K562 (cell line): ENCODE measurements around the gene BUB3. TPM values are rescaled to one million over a fixed set of nuclear protein-coding genes. Genes with fewer than 3 reads are reported as not detected.

Experiments used
- ATAC-seq: fragments of 200-7000 bp; cut with Tn5 transposase; 3 replicates; pipeline ENCODE4 v1.9.1; 2020; ENCODE audit warnings: moderate library complexity
- BruUV-seq: library from RNA; stranded (reverse); fragments of 400-500 nt; replicated peaks from 2 replicates; lab custom pipeline; 2021; lab: Mats Ljungman, UMichigan
- CTCF ChIA-PET: fragments of 300-600 bp; formaldehyde crosslinking; extraction: SDS; loops from one replicate; lab custom pipeline; 2021; ENCODE audit warnings: low intra/inter-chr PET ratio; lab: Yijun Ruan, JAX
- POLR2A ChIA-PET: fragments of 300-600, 350-650 bp; sonication (Branson Sonifier 250); formaldehyde crosslinking; extraction: SDS; loops from one replicate; lab custom pipeline; 2021; ENCODE audit warnings: antibody characterized with exemption, inconsistent platforms; lab: Yijun Ruan, JAX
- DNase-seq, 4 experiments: peaks; one replicate each; pipeline versions ENCODE4 v3.0.0 to v3.0.0-alpha.2; 2011 to 2018; ENCODE audit warnings: low spot score in 3 of 4, mixed read lengths in 3 of 4; ENCODE audit errors: extremely low read depth in 1 of 4
- FAIRE-seq: peaks from 2 replicates; lab custom pipeline; 2011; peaks lifted over from hg19 to GRCh38; lab: Jason Lieb, UNC
- H2AFZ ChIP-seq: 2 replicates; pipeline ENCODE4 v1.6.0; 2011; ENCODE audit warnings: low read depth, low read length, control low read depth, inconsistent platforms
- H3K27ac ChIP-seq: fragments of 200-600 bp; 3 replicates; pipeline ENCODE4 v1.8.0; 2011; ENCODE audit warnings: low read depth, mild to moderate bottlenecking, control low read depth, inconsistent platforms, low read length, moderate library complexity, mixed read lengths; ENCODE audit errors: extremely low read depth
- H3K27me3 ChIP-seq, 2 experiments: fragments of 300-600 bp in 1 of 2; 2 replicates in 1 of 2; 3 replicates in 1 of 2; pipeline versions ENCODE4 v1.6.0 to v1.8.0; 2011; ENCODE audit warnings: inconsistent platforms in 2 of 2, low read length in 2 of 2, mild to moderate bottlenecking in 1 of 2, mixed read lengths in 1 of 2, moderate library complexity in 1 of 2; ENCODE audit not compliant: control insufficient read depth in 2 of 2, insufficient read depth in 2 of 2
- H3K36me3 ChIP-seq: fragments of 300-600 bp; 3 replicates; pipeline ENCODE4 v1.8.0; 2011; ENCODE audit warnings: mild to moderate bottlenecking, low read length, inconsistent platforms; ENCODE audit not compliant: control insufficient read depth, insufficient read depth
- H3K4me1 ChIP-seq, 2 experiments: fragments of 200-600 bp in 1 of 2; replicated peaks in 1 of 2; 2 replicates in 1 of 2; 3 replicates in 1 of 2; pipeline versions ENCODE4 v1.5.1 to v1.8.0; 2011; ENCODE audit warnings: inconsistent platforms in 2 of 2, low read length in 2 of 2, mild to moderate bottlenecking in 1 of 2, mixed read lengths in 1 of 2, moderate library complexity in 1 of 2; ENCODE audit not compliant: control insufficient read depth in 2 of 2, insufficient read depth in 2 of 2
- H3K4me2 ChIP-seq: 2 replicates; pipeline ENCODE4 v1.6.1; 2011; ENCODE audit warnings: low read length, control low read depth, inconsistent platforms, mixed read lengths; ENCODE audit not compliant: insufficient read depth
- H3K4me3 ChIP-seq: fragments of 200-600 bp; sonication (generic), shearing (Covaris generic); 2 replicates; pipeline ENCODE4 v1.5.1; 2016; ENCODE audit warnings: control low read depth, inconsistent platforms
- H3K79me2 ChIP-seq: fragments of 200-600 bp; 3 replicates; pipeline ENCODE4 v1.8.0; 2011; ENCODE audit warnings: low read length, inconsistent platforms; ENCODE audit not compliant: control insufficient read depth, insufficient read depth
- H3K9ac ChIP-seq, 2 experiments: 2 replicates each; pipeline versions ENCODE4 v1.6.0 to v1.6.1; 2011; ENCODE audit warnings: low read depth in 2 of 2, low read length in 2 of 2, control low read depth in 1 of 2, inconsistent platforms in 1 of 2, mild to moderate bottlenecking in 1 of 2, mixed read lengths in 1 of 2; ENCODE audit not compliant: insufficient read depth in 1 of 2
- H3K9me1 ChIP-seq: one replicate; pipeline ENCODE4 v1.6.0; 2011; ENCODE audit warnings: inconsistent platforms, mild to moderate bottlenecking, low read length, moderate library complexity; ENCODE audit not compliant: control insufficient read depth, insufficient read depth
- H3K9me3 ChIP-seq: replicated peaks from 2 replicates; pipeline ENCODE4 v1.5.1; 2011; ENCODE audit warnings: low read depth, low read length, inconsistent platforms; ENCODE audit not compliant: control insufficient read depth, insufficient read depth
- H4K20me1 ChIP-seq: replicated peaks from 2 replicates; pipeline ENCODE4 v1.6.1; 2011; ENCODE audit warnings: low read length, inconsistent platforms, mixed read lengths; ENCODE audit not compliant: control insufficient read depth, insufficient read depth
- ARHGAP35 ChIP-seq: fragments of 450-650 bp; IDR thresholded peaks from 2 replicates; pipeline ENCODE4 v1.6.1; 2018; ENCODE audit not compliant: partially characterized antibody
- ARID1B ChIP-seq: fragments of 450-650 bp; IDR thresholded peaks from 2 replicates; pipeline ENCODE4 v1.6.1; 2016; ENCODE audit warnings: antibody characterized with exemption, mild to moderate bottlenecking, inconsistent platforms
- CBFA2T3 ChIP-seq: fragments of 450-650 bp; IDR thresholded peaks from 2 replicates; pipeline ENCODE4 v1.6.1; 2017
- NFATC3 ChIP-seq: fragments of 450-650 bp; IDR thresholded peaks from 2 replicates; pipeline ENCODE4 v1.6.1; 2017; ENCODE audit warnings: mild to moderate bottlenecking
- NFE2L1 ChIP-seq: fragments of 450-650 bp; IDR thresholded peaks from 2 replicates; pipeline ENCODE4 v1.6.1; 2016; ENCODE audit warnings: missing genetic modification characterization, low read depth, mild to moderate bottlenecking, missing compliant biosample characterization, moderate library complexity, borderline replicate concordance
- PCBP2 ChIP-seq: fragments of 200-400 bp; formaldehyde crosslinking; IDR thresholded peaks from 2 replicates; pipeline ENCODE4 v1.6.1; 2018; ENCODE audit warnings: low read length, low read depth, mild to moderate bottlenecking, moderate library complexity; ENCODE audit not compliant: poor library complexity, severe bottlenecking
- TCF3 ChIP-seq: sonication (generic); formaldehyde crosslinking; IDR thresholded peaks from 2 replicates; pipeline ENCODE4 v1.4.0; 2020; ENCODE audit warnings: mild to moderate bottlenecking, missing genetic modification reagents
- ZBTB2 ChIP-seq: fragments of 450-650 bp; IDR thresholded peaks from 2 replicates; pipeline ENCODE4 v1.6.1; 2016; ENCODE audit warnings: antibody characterized with exemption
- ZNF121 ChIP-seq: sonication (generic); formaldehyde crosslinking; conservative IDR thresholded peaks from 2 replicates; pipeline ENCODE4 v1.8.0; 2022; ENCODE audit warnings: missing genetic modification reagents
- ZNF316 ChIP-seq: fragments of 450-650 bp; IDR thresholded peaks from 2 replicates; pipeline ENCODE4 v1.6.1; 2016
- ZNF511 ChIP-seq: sonication (generic); formaldehyde crosslinking; IDR thresholded peaks from 2 replicates; pipeline ENCODE4 v1.8.0; 2022; ENCODE audit warnings: mild to moderate bottlenecking, missing genetic modification reagents
- ZNF655 ChIP-seq: fragments of 250-450 bp; sonication (Bioruptor Pico); IDR thresholded peaks from 2 replicates; pipeline ENCODE4 v1.5.0; 2021
- WGBS: fragments of 100-300 bp; shearing (Covaris generic); methylation state at CpG from one replicate; pipeline ENCODE4 v1.1.6; 2016; ENCODE audit warnings: low coverage, mixed read lengths; ENCODE audit not compliant: insufficient coverage; ENCODE audit errors: missing lambda C conversion rate; 5-methylcytosine and 5-hydroxymethylcytosine counted together
- in situ Hi-C: fragments of 300-500 bp; cut with MboI; formaldehyde crosslinking; loops from 4 replicates; pipeline ENCODE4 v1.15.0; 2018; ENCODE audit warnings: inconsistent platforms, mixed read lengths
- intact Hi-C: fragments of 100-400 bp; cut with micrococcal nuclease; formaldehyde crosslinking; loops from 2 replicates; pipeline ENCODE4 v1.14.2; 2022
- polyA plus RNA-seq, 8 experiments: library from polyadenylated mRNA; depleted of rRNA in 4 of 8; stranded (reverse) in 5 of 8; unstranded in 3 of 8; fragments of >200 nt; fragmentation: Nextera tagmentation in 2 of 8; fragmentation: Illumina TruSeq in 1 of 8; extraction: Ambion mirVana in 2 of 8; extraction: Trizol in 1 of 8; gene quantifications; 2 replicates each; pipeline versions ENCODE4 v1.2.1 to v1.2.3, GENCODE V29; 2011 to 2014; ENCODE audit warnings: inconsistent platforms in 1 of 8, missing spikeins in 1 of 8
- total RNA-seq, 7 experiments: library from RNA; depleted of rRNA in 6 of 7; stranded (reverse); fragments of >200 nt in 6 of 7; fragmentation: Illumina TruSeq in 2 of 7; extraction: Trizol in 2 of 7; gene quantifications; 2 replicates each; pipeline versions ENCODE4 v1.2.1 to v1.2.3, GENCODE V29; 2011 to 2021; ENCODE audit warnings: low replicate concordance in 1 of 7

BUB3 gene
- total and polyA plus RNA-seq, 9 of the 15 experiments (the other 6 are each of a cell fraction or from before 2014, with no cell fraction given), result 167 to 761 (median 225) TPM

- ATAC-seq, result peak; percentile 47; the same call in 2 of the 3 replicates
- intact Hi-C loops, result no loop called here
- H3K4me1 ChIP-seq, result no peaks in the 10 kb centered on the region
- in situ Hi-C loops, result no loop called here
- ChIA-PET POLR2A (interaction anchor here (0.6 kb wide), 1 partner anchor 71 kb away, joined by 3 read pairs; no protein-coding TSS in a partner anchor), CTCF (no interaction called here)
- no peak overlapping the region for H3K27ac ChIP-seq
- H3K27me3 ChIP-seq, result no peaks in the 10 kb centered on the region
- FAIRE-seq, result no peak
- H3K9ac ChIP-seq, result no peak overlapping the region
- no peaks in the 10 kb centered on the region for H3K79me2 ChIP-seq
- WGBS, result 6% methylated on average over 5 of the region's 5 CpGs
- no peak overlapping the region for H3K4me2 ChIP-seq
- peak; percentile 6 to 10 (median 8) for DNase-seq
- H2AFZ ChIP-seq, result no peak overlapping the region
- H3K9me1 ChIP-seq, result no peaks in the 10 kb centered on the region
- no peaks in the 10 kb centered on the region for H3K36me3 ChIP-seq
- H3K9me3 ChIP-seq, result no peaks in the 10 kb centered on the region
- H3K4me3 ChIP-seq, result no peak overlapping the region
- no TSS peak for BruUV-seq
- no peaks in the 10 kb centered on the region for H4K20me1 ChIP-seq
- TF ChIP-seq ARHGAP35 (no peak), NFATC3 (no peak), TCF3 (peak; percentile 37; the same call in 1 of the 2 replicates), ARID1B (peak; percentile 14; the same call in 1 of the 2 replicates), ZBTB2 (no peak), ZNF121 (CRISPR knock-in tag) (no peak), CBFA2T3 (peak; percentile 30), ZNF511 (CRISPR knock-in tag) (no peak), PCBP2 (no peak), NFE2L1 (no peak), ZNF655 (CRISPR knock-in tag) (no peak), ZNF316 (no peak)
Observed at GRCh38 chr10:123213192-123213591, 59.0 kb downstream of the BUB3 start.

Other genes starting within 250 kb of the BUB3 start
- not detected in 2 replicates for gene FAM24A, start 243.8 kb upstream of the BUB3 start, total RNA-seq (2014; rRNA removed)
- gene FAM24A, start 243.8 kb upstream of the BUB3 start, total RNA-seq (2014; rRNA removed; fragmentation: Illumina TruSeq; extraction: Trizol), result not detected in 2 replicates
- not detected in 2 replicates for gene FAM24A, start 243.8 kb upstream of the BUB3 start, total RNA-seq (2015; rRNA removed; fragmentation: Illumina TruSeq; extraction: Trizol)
- gene FAM24A, start 243.8 kb upstream of the BUB3 start, total RNA-seq (2021), result not detected in 2 replicates
- gene FAM24A, start 243.8 kb upstream of the BUB3 start, polyA plus RNA-seq (2011; rRNA removed), result not detected in 2 replicates
- not detected in 2 replicates for gene FAM24A, start 243.8 kb upstream of the BUB3 start, polyA plus RNA-seq (2014; fragmentation: Illumina TruSeq; extraction: Trizol)
- gene FAM24A, start 243.8 kb upstream of the BUB3 start, polyA plus RNA-seq (2014; fragmentation: Nextera tagmentation; extraction: Ambion mirVana), result not detected
- not detected in 2 replicates for gene FAM24A, start 243.8 kb upstream of the BUB3 start, polyA plus RNA-seq (2014; rRNA removed)
- gene C10orf88, start 200.2 kb upstream of the BUB3 start, total RNA-seq (2014; rRNA removed), result 5.5 and 7.5 TPM in 2 replicates
- gene C10orf88, start 200.2 kb upstream of the BUB3 start, total RNA-seq (2014; rRNA removed; fragmentation: Illumina TruSeq; extraction: Trizol), result 9.2 and 10.8 TPM in 2 replicates
- gene C10orf88, start 200.2 kb upstream of the BUB3 start, total RNA-seq (2015; rRNA removed; fragmentation: Illumina TruSeq; extraction: Trizol), result 6.2 and 7.5 TPM in 2 replicates
- 6.5 and 7.8 TPM in 2 replicates for gene C10orf88, start 200.2 kb upstream of the BUB3 start, total RNA-seq (2021)
- gene C10orf88, start 200.2 kb upstream of the BUB3 start, polyA plus RNA-seq (2011; rRNA removed), result 4.8 and 7.5 TPM in 2 replicates
- gene C10orf88, start 200.2 kb upstream of the BUB3 start, polyA plus RNA-seq (2014; fragmentation: Illumina TruSeq; extraction: Trizol), result 9.6 and 10.1 TPM in 2 replicates
- 1 to 10 TPM; 2.5 to 3.0 TPM for gene C10orf88, start 200.2 kb upstream of the BUB3 start, polyA plus RNA-seq (2014; fragmentation: Nextera tagmentation; extraction: Ambion mirVana)
- 5.4 and 6.7 TPM in 2 replicates for gene C10orf88, start 200.2 kb upstream of the BUB3 start, polyA plus RNA-seq (2014; rRNA removed)
- 10.5 and 13.2 TPM in 2 replicates for gene PSTK, start 174.0 kb upstream of the BUB3 start, total RNA-seq (2014; rRNA removed)
- gene PSTK, start 174.0 kb upstream of the BUB3 start, total RNA-seq (2014; rRNA removed; fragmentation: Illumina TruSeq; extraction: Trizol), result 16.3 and 18.9 TPM in 2 replicates
- gene PSTK, start 174.0 kb upstream of the BUB3 start, total RNA-seq (2015; rRNA removed; fragmentation: Illumina TruSeq; extraction: Trizol), result 12.7 and 13.8 TPM in 2 replicates
- 14.3 and 17.0 TPM in 2 replicates for gene PSTK, start 174.0 kb upstream of the BUB3 start, total RNA-seq (2021)
- gene PSTK, start 174.0 kb upstream of the BUB3 start, polyA plus RNA-seq (2011; rRNA removed), result 18.9 and 21.5 TPM in 2 replicates
- gene PSTK, start 174.0 kb upstream of the BUB3 start, polyA plus RNA-seq (2014; fragmentation: Illumina TruSeq; extraction: Trizol), result 16.3 and 16.4 TPM in 2 replicates
- 10 to 100 TPM; 46.5 to 49.7 TPM for gene PSTK, start 174.0 kb upstream of the BUB3 start, polyA plus RNA-seq (2014; fragmentation: Nextera tagmentation; extraction: Ambion mirVana)
- 19.3 and 23.3 TPM in 2 replicates for gene PSTK, start 174.0 kb upstream of the BUB3 start, polyA plus RNA-seq (2014; rRNA removed)
- 3.8 and 5.4 TPM in 2 replicates for gene IKZF5, start 145.6 kb upstream of the BUB3 start, total RNA-seq (2014; rRNA removed)
- 6.1 and 8.5 TPM in 2 replicates for gene IKZF5, start 145.6 kb upstream of the BUB3 start, total RNA-seq (2014; rRNA removed; fragmentation: Illumina TruSeq; extraction: Trizol)
- 4.4 and 5.4 TPM in 2 replicates for gene IKZF5, start 145.6 kb upstream of the BUB3 start, total RNA-seq (2015; rRNA removed; fragmentation: Illumina TruSeq; extraction: Trizol)
- 11.3 and 12.7 TPM in 2 replicates for gene IKZF5, start 145.6 kb upstream of the BUB3 start, total RNA-seq (2021)
- 12.4 and 12.5 TPM in 2 replicates for gene IKZF5, start 145.6 kb upstream of the BUB3 start, polyA plus RNA-seq (2011; rRNA removed)
- gene IKZF5, start 145.6 kb upstream of the BUB3 start, polyA plus RNA-seq (2014; fragmentation: Illumina TruSeq; extraction: Trizol), result 12.9 and 19.6 TPM in 2 replicates
- 10 to 100 TPM; 11.2 to 13.8 TPM for gene IKZF5, start 145.6 kb upstream of the BUB3 start, polyA plus RNA-seq (2014; fragmentation: Nextera tagmentation; extraction: Ambion mirVana)
- 8.5 and 13.6 TPM in 2 replicates for gene IKZF5, start 145.6 kb upstream of the BUB3 start, polyA plus RNA-seq (2014; rRNA removed)
- 2.9 TPM in 2 replicates for gene ACADSB, start 145.4 kb upstream of the BUB3 start, total RNA-seq (2014; rRNA removed)
- gene ACADSB, start 145.4 kb upstream of the BUB3 start, total RNA-seq (2014; rRNA removed; fragmentation: Illumina TruSeq; extraction: Trizol), result 4.0 and 5.7 TPM in 2 replicates
- 4.6 TPM in 2 replicates for gene ACADSB, start 145.4 kb upstream of the BUB3 start, total RNA-seq (2015; rRNA removed; fragmentation: Illumina TruSeq; extraction: Trizol)
- 7.8 and 8.0 TPM in 2 replicates for gene ACADSB, start 145.4 kb upstream of the BUB3 start, total RNA-seq (2021)
- 8.0 TPM in 2 replicates for gene ACADSB, start 145.4 kb upstream of the BUB3 start, polyA plus RNA-seq (2011; rRNA removed)
- 5.0 and 5.8 TPM in 2 replicates for gene ACADSB, start 145.4 kb upstream of the BUB3 start, polyA plus RNA-seq (2014; fragmentation: Illumina TruSeq; extraction: Trizol)
- 1 to 10 TPM; 4.7 to 9.1 TPM for gene ACADSB, start 145.4 kb upstream of the BUB3 start, polyA plus RNA-seq (2014; fragmentation: Nextera tagmentation; extraction: Ambion mirVana)
- gene ACADSB, start 145.4 kb upstream of the BUB3 start, polyA plus RNA-seq (2014; rRNA removed), result 5.5 and 6.0 TPM in 2 replicates
- 26.8 and 42.7 TPM in 2 replicates for gene HMX3, start 18.4 kb upstream of the BUB3 start, total RNA-seq (2014; rRNA removed)
- 0.41 and 0.58 TPM in 2 replicates for gene HMX3, start 18.4 kb upstream of the BUB3 start, total RNA-seq (2014; rRNA removed; fragmentation: Illumina TruSeq; extraction: Trizol)
- gene HMX3, start 18.4 kb upstream of the BUB3 start, total RNA-seq (2015; rRNA removed; fragmentation: Illumina TruSeq; extraction: Trizol), result 7.4 and 9.6 TPM in 2 replicates
- gene HMX3, start 18.4 kb upstream of the BUB3 start, total RNA-seq (2021), result 43.2 and 43.5 TPM in 2 replicates
- gene HMX3, start 18.4 kb upstream of the BUB3 start, polyA plus RNA-seq (2011; rRNA removed), result 1.2 and 2.8 TPM in 2 replicates
- 0.55 and 2.8 TPM in 2 replicates for gene HMX3, start 18.4 kb upstream of the BUB3 start, polyA plus RNA-seq (2014; fragmentation: Illumina TruSeq; extraction: Trizol)
- not detected for gene HMX3, start 18.4 kb upstream of the BUB3 start, polyA plus RNA-seq (2014; fragmentation: Nextera tagmentation; extraction: Ambion mirVana)
- 20.5 and 24.5 TPM in 2 replicates for gene HMX3, start 18.4 kb upstream of the BUB3 start, polyA plus RNA-seq (2014; rRNA removed)
- 0.36 and 0.37 TPM in 2 replicates for gene HMX2, start 6.3 kb upstream of the BUB3 start, total RNA-seq (2014; rRNA removed)
- gene HMX2, start 6.3 kb upstream of the BUB3 start, total RNA-seq (2014; rRNA removed; fragmentation: Illumina TruSeq; extraction: Trizol), result 0.07 and 0.13 TPM in 2 replicates
- gene HMX2, start 6.3 kb upstream of the BUB3 start, total RNA-seq (2015; rRNA removed; fragmentation: Illumina TruSeq; extraction: Trizol), result 0.07 TPM in 1 of 2 replicates, not detected in the other
- 0.40 and 0.58 TPM in 2 replicates for gene HMX2, start 6.3 kb upstream of the BUB3 start, total RNA-seq (2021)
- 0.08 TPM in 1 of 2 replicates, not detected in the other for gene HMX2, start 6.3 kb upstream of the BUB3 start, polyA plus RNA-seq (2011; rRNA removed)
- gene HMX2, start 6.3 kb upstream of the BUB3 start, polyA plus RNA-seq (2014; fragmentation: Illumina TruSeq; extraction: Trizol), result 0.09 and 0.12 TPM in 2 replicates
- gene HMX2, start 6.3 kb upstream of the BUB3 start, polyA plus RNA-seq (2014; fragmentation: Nextera tagmentation; extraction: Ambion mirVana), result not detected
- 0.05 and 0.37 TPM in 2 replicates for gene HMX2, start 6.3 kb upstream of the BUB3 start, polyA plus RNA-seq (2014; rRNA removed)